Fibroblast of villous mesenchyme (primary cell): ENCODE data around the gene TRAP1. TPM values are rescaled to one million over a fixed set of nuclear protein-coding genes. Genes with fewer than 3 reads are reported as not detected.

Source experiments
- DNase-seq: peaks from one replicate; pipeline ENCODE4 v3.0.0-alpha.2; 2010; ENCODE audit warnings: low read depth
- H3K4me3 ChIP-seq: 2 replicates; pipeline ENCODE4 v1.5.1; 2011; ENCODE audit warnings: low read depth, mild to moderate bottlenecking, low read length
- CTCF ChIP-seq: IDR thresholded peaks from 2 replicates; pipeline ENCODE4 v1.5.1; 2012; ENCODE audit warnings: low read depth, mild to moderate bottlenecking, low read length; ENCODE audit not compliant: insufficient read depth
- total RNA-seq: library from RNA; depleted of rRNA; stranded (reverse); fragments of >200 nt; gene quantifications from 2 replicates; pipeline ENCODE4 v1.2.3, GENCODE V29; 2012

The TRAP1 gene
- total RNA-seq, 1 donor, result 59.6 TPM

- H3K4me3 ChIP-seq, result no peak overlapping the region
- DNase-seq, result no peak
- no peak for TF ChIP-seq CTCF
Measured at GRCh38 chr16:3748307-3748706, 31.0 kb upstream of the TRAP1 start.

GRCh38 chr16:3745751-3746355 is 28.5 kb upstream of the TRAP1 start:
- no peak overlapping the region for H3K4me3 ChIP-seq
- TF ChIP-seq CTCF, result no peak
- peak; percentile 19 for DNase-seq

- no peak for TF ChIP-seq CTCF
- no peak overlapping the region for H3K4me3 ChIP-seq
- DNase-seq, result no peak
Measured at GRCh38 chr16:3744018-3744417, 26.7 kb upstream of the TRAP1 start.

- DNase-seq, result no peak
- no peak overlapping the region for H3K4me3 ChIP-seq
- TF ChIP-seq CTCF, result no peak
Measured at GRCh38 chr16:3740934-3741333, 23.6 kb upstream of the TRAP1 start.

GRCh38 chr16:3740186-3740585 is 22.9 kb upstream of the TRAP1 start:
- TF ChIP-seq CTCF, result no peak
- DNase-seq, result no peak
- H3K4me3 ChIP-seq, result no peak overlapping the region

GRCh38 chr16:3739636-3740035 is 22.3 kb upstream of the TRAP1 start:
- no peak overlapping the region for H3K4me3 ChIP-seq
- no peak for TF ChIP-seq CTCF
- DNase-seq, result no peak

GRCh38 chr16:3738541-3738940 is 21.2 kb upstream of the TRAP1 start:
- DNase-seq, result no peak
- TF ChIP-seq CTCF, result no peak

More at GRCh38 chr16:3738541-3738940, 21.2 kb upstream of the TRAP1 start:
- no peak overlapping the region for H3K4me3 ChIP-seq
